Urothelium cell line (cell line): ENCODE results near the gene SLC10A1.
A peak's percentile ranks its signal among the peaks of the same experiment; 100 is the strongest.

ENCODE experiments used
- DNase-seq: peaks from one replicate; pipeline ENCODE4 v3.0.0; 2011; ENCODE audit warnings: low spot score, mixed read lengths
- FAIRE-seq: peaks from 2 replicates; lab custom pipeline; 2011; peaks lifted over from hg19 to GRCh38; lab: Jason Lieb, UNC

SLC10A1 gene

DNA sequence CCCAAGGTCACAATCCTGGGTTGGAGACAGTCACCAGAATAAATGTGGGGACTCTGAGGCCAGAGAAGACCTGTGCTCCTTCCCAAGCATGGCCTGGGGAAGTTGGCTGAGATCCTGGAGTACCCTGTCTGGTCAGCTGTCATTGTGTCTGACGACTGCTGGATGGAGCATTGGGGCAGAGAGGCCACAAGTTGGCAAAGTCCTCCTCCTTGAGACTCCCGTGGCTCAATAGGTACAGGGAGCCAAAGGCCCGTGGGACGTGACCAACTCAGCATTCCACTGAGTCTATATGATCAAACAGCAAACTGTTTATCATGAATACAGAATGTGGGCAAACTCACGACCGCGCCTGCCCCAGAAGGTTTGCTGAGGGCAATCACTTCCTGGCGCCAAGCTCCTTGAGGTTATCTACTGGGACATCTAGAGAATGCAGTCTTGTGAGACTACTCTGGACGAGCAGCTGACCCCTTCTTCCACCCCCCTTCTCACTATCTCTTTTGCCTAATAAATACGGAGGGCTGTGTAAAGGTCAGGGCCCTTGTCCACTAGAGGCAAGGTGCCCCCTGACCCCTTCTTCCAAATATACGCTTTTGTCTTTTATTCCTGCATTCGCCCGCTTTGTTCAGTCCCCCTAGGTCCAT lies 14.3 kb upstream of the SLC10A1 start:
- no peak for DNase-seq
- FAIRE-seq: peak; percentile 17

DNA sequence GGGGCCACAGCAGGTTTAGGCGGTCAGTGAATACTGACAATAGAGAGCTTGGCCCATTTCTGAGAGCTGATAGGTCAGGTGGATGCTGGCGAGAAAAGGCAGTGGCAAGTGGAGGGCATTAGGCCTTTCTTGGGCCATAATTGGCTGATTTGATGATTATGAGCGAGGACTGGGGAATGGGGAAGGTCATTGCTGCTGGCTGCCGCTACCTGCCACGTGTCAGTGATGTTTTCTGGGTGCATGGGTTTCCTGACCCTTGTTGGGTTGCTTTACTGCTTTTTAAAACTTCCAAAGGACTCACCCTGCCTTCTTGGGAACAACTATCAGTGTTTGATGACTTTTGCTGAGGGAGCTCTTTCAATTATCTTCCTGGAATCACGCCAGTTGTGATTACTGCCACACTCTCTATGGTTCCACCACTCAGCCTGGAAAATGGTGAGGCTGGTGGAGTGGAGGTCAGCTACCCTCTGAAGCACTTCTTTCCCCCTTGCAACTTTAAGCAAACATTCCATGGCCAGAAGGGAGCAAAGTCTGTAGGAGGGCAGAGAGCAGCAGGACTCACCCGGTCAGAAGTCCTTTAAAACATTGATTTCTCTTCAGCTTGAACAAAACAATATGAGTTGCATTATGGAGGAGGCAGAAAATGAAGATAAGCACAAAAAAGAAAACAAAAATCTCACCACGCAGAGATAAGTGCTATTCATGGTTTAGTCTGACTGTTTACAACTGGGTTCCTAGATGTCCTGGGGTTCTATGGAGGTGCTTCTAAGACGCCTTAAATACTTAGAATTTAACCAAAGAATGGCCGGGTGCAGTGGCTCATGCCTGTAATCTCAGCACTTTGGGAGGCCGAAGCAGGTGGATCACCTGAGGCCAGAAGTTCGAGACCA lies 12.1 kb upstream of the SLC10A1 start:
- FAIRE-seq (no peak), DNase-seq (no peak)

DNA sequence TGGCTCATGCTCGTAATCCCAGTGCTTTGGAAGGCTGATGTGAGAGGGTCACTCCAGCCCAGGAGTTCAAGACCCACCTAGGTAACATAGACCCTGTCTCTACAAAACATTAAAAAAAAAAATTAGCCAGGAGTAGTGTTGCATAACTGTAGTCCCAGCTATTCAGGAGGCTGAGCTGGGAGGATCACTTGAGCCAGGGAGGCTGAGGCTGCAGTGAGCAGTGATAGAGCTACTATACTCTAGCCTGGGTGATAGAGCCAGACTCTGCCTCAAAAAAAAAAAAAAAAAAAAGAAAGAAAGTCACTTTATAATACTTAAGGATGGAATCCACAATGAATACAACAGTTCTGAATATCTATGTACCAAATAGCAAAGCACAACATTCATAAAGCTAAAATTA lies 10.2 kb upstream of the SLC10A1 start:
- no peak for FAIRE-seq
- DNase-seq: no peak

DNA sequence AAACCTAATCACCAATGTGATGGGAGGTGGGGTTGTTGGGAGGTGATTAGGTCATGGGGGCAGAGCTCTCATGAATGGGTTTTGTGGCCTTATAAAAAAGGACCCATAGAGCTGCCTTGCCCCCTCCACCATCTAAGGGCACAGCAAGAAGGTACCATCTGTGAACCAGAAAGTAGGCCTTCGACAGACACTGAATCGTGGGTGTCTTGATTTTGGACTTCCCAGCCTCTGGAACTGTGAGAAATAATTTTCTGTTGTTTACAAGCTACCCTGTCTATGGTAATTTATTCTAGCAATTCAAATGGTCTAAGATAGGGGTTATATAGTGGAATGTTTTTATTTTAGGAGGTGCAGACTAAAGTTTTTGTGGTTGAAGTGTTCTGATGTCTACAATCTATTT lies 7.9 kb upstream of the SLC10A1 start:
- DNase-seq: no peak
- no peak for FAIRE-seq

DNA sequence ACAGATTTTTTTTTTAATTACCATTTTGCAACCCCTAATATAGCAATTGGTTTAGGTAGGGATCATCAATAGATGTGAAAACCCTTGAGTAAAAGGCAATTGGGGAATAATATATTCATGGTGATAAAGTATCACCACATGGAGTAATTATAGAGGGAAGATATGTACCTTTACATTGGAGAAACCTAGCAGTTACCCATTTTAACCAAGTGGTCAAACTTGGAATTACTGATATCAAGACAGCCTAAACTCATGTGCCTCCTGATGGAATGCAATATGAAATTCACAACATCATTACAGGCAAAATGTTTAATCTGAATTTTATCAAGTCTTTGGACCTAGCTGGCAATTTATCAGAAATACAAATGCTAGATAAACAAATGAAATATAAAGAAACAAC lies 6.7 kb upstream of the SLC10A1 start:
- FAIRE-seq (no peak), DNase-seq (no peak)

DNA sequence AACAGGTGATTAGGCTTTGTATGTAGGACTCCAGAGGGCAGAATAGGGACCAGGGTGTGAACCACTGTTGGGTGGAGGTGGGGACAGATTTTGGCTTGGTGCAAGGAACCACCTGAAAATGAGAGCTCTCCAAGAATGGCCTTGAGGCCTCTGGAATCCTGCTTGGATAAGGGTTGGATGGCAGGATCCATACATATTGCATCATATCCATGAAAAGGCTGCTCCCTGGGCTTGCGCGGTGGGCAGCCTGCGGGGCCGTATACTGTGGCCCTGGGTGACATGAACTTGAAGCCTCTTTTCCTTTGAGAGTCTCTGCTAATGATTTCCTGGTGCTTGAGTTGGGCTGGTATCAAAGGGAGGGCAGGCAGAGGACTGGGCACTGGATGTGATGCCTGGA lies 1.3 kb upstream of the SLC10A1 start:
- no peak for DNase-seq
- FAIRE-seq: no peak

DNA sequence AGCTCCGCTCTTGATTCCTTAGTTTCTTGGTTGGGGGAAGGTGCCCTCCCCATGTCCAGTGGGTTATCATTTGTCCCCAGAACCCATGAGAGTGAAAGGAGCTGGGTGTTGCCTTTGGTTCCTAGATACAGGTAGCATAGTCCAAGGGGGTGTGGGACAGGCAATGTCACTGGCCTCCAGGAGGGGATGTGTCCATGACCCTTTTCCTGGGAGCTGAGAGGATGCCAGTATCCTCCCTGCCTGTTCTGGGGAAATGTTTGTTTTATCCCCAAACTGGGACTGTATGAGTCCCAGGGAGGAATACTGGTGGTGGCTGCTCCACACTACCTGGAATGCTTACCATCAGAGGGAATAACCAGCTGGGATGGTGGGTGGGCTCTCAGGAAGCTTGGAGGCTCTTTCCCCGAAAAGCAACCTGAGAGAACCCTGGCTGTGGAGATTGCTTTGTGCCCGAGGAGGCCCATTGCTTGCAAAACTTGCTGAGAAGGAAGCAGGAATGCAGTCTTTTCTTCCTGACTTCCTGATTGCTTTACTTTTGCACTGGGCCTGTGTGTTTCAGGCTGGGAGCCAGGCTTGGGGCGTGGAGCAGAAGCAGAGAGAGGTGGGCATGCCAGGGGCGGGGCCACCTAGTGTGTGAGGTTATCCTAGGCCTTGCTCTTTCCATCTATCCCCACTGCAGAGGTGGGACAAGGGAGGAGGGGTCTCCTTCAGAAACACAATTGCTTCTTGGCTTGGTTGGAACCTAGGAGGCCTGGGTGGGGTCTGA lies 715 bp upstream of the SLC10A1 start:
- DNase-seq: no peak
- no peak for FAIRE-seq

DNA sequence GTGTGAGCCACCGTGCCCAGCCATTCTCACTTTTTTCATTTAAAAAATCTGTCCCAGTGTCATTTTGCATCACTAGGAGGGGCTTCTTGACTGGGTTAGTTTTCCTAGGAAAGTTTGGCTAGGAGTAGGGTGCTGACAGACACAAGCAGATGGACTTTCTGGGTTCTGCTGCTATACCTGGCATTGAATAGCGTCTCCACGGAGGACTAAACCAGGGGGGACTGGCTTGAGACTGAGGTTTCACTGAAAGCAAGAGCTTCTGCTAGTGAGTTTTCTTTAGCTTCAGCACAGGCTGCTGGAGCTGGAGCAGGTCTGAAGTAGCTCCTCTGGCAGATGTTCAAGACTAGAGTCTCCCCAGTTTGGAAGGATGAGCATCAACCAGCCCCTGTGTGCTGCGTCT lies 1.4 kb downstream of the SLC10A1 start:
- DNase-seq (no peak), FAIRE-seq (no peak)

DNA sequence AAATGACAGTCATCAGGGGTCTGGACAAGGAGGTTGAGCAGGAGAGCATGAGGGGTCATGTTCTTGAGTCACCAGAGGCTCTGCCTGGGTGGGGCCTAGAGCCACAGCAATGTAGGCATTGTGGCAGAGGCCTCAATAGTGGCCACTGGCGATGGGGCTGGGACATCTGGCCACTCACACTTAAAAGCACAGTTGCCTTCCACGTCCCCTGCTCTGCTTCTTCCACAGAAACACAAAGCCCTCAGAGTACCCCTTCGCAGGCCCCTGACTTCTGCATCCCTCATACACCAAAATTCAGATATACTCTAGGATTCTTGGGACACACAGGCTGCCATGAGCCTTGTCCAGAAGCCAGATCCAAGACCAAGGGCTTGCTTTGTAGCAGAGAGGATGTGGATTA lies 2.2 kb downstream of the SLC10A1 start:
- FAIRE-seq (peak; percentile 35), DNase-seq (no peak)

DNA sequence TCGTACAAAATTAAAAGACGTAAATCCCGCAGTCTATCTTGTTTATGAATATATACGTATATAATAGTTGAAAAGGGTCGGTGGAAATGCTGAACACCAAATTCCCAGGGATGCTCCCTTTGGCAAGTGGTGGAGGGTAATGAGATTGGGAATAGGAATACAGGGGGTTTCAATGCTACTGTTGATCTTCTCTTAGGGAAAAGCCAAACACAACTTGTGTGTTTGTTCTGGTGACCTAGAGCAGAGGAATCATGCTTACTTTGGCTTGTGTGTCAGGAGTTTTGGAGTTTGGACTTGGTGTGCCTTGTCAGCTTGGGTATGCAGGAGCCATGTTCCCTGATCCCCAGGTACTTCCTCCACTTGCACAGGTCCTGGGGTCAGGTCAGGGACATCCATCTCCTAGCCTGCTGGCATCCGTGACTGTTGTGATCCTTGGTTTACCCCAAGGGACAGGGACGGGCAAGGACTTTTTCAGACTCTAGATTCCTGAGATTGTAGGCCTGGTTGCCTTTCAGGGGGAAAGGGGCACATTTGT lies 4.1 kb downstream of the SLC10A1 start:
- peak; percentile 71 for FAIRE-seq

DNA sequence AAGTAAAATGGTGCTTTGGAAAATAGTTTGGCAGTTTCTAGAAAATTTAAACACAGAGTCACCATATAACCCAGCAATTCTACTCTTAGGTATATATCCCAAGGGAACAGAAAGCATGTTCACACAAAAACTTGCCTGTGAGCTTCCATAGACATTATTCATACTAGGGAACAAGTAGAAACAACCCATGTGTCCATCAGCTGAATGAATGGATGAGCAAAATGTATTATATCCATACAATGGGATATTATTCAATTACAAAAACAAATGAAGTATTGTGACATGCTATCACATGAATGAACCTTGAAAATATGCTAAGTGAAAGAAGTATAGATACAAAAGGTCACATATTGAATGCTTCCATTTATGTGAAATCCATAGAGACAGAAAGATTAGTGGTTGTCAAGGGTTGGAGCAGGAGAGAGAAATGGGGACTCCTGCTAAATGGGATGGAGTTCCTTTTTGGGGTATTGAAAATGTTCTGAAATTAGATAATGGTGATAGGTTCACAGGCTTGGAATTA lies 7.9 kb downstream of the SLC10A1 start:
- FAIRE-seq (no peak), DNase-seq (no peak)

More for the DNA sequence above, 4.1 kb downstream of the SLC10A1 start:
- DNase-seq: no peak

DNA sequence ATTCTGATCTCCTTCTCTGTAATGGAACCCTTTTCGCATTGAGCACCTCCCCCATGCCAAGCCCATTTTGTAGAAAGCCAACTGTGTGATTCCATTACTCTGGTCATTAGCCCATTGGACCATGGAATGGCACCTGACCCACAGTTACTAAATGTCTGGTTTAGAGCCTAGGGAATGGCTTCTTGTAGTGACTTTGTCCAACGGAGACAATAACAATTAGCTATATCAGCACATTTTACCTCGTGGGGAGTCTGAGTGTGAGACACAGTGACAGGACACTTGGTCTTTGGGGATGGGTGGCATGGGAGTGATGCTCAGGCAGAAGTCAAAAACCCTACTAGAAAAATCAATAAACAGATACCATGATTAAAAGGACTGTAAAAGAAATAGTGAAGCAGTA lies 10.4 kb downstream of the SLC10A1 start:
- FAIRE-seq: no peak
- no peak for DNase-seq

DNA sequence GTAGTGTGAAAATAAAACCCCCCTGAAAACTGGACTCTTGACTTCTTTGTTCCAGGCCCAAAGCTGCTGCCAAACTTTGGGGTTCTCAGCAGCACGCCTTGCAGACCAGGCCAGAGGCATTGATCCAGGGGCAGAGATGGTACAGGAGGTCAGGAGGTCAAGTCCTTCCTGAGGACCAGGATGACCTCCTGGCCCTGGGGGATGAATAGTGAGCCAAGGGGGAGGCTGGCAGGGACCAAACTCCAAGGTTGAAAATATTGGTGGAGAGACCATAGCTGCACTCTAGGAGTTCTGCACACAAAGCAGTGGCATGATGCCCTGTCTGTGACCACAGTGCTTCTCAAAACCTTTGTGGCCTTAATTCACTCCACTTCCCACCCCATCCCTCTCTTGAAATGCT lies 12.1 kb downstream of the SLC10A1 start:
- no peak for DNase-seq
- no peak for FAIRE-seq

DNA sequence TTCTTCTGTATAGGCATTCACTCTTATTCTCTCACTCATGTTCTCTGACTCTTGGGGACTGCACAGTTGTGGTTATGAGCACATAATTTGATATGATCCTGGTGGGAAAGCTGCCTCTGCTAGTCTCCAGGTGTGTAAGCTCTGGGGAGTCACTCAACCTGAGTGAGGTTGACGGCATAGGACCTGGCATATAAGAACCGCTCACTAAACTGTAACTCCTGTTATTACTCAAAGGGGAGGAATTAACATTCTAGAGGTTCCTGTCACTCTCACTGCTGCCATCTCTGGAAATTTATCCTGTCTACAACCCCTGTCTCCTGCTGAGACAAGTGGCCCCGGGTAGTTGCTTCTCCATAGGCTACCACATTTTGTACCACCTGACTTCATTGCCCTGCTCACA lies 16.1 kb downstream of the SLC10A1 start:
- FAIRE-seq (no peak), DNase-seq (no peak)

DNA sequence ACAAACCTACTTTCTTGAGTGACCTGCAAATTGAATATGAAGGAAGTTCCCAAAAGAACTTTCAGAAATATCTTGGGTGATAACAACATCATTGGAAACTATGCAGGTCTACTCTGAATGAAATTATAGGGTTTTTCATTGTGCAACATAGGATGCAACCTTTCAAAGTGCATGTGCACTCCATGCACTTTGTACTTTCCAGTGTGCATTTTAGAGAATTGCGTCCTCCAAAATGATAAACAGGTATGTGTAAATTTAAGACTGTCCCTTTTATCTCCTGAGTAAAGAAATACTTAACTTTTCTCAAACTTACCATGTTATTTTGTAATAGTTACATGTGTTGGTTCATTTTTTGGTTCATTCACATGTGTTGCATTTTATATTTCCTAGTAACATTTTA lies 16.9 kb downstream of the SLC10A1 start:
- DNase-seq: no peak
- no peak for FAIRE-seq

DNA sequence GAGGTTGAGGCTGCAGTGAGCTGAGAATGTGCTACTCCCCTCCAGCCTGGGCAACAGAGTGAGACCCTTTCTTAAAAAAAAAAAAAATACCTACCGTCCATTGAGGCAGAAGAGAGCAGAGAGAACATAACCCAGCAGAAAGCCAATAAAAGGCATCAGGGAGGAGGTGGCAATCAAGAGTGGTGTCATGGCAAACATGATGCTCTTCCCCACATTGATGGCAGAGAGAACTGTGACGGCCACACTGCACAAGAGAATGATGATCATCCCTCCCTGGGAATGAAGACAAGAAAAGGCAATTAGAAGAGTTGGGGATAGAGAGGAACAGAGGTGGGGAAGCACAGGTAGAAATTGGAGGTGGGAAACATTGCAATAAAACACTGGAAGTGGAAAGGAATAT lies 18.0 kb downstream of the SLC10A1 start:
- FAIRE-seq: peak; percentile 58

DNA sequence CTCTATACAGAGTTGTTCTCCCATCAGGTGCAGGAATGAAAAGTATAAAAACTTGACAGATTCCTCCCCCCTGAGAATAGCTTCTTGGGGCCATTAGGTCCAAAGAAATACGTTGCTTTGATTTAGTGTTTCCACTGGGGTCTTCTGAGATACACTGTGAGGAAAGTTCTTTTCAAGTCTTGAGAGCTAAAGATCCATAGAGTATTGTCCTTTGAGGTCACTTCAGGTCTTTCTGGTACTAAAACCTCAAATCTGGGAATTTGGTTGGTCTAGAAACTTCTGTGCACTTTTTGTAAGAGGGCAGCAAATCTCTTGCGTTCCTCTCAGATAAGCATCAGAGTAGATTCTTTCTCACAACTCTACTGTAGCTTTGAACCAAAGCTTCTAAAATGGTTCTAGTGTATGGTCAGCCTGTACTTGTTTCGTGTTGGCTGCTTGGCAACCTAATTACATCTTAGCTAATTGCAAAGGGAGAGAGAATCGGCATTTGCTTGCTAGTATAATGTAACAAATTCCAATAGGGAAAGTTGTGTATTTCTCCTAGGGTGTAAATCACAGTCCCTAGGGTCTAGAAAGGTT lies 20.1 kb downstream of the SLC10A1 start:
- DNase-seq: no peak

More for the DNA sequence above, 18.0 kb downstream of the SLC10A1 start:
- DNase-seq: no peak

DNA sequence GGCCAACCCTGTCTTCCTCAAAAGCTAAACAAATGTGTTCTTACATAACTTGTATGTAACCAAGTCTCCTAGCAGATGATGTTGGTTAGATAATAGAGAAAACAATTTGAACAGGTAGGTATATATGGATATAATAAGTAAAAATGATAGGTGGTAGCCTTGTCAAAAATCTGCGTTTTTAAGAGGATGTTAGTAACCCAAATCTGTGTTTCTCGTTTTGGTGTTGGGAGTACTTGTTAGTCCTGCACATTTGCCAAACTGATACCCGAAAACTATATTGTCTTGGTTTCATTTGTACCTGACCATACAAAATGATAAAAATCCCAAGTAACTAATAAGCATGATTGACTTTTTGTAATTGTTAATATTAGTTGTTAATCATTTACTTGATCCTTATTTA lies 22.0 kb downstream of the SLC10A1 start:
- no peak for FAIRE-seq

More for the DNA sequence above, 20.1 kb downstream of the SLC10A1 start:
- FAIRE-seq: peak; percentile 58

DNA sequence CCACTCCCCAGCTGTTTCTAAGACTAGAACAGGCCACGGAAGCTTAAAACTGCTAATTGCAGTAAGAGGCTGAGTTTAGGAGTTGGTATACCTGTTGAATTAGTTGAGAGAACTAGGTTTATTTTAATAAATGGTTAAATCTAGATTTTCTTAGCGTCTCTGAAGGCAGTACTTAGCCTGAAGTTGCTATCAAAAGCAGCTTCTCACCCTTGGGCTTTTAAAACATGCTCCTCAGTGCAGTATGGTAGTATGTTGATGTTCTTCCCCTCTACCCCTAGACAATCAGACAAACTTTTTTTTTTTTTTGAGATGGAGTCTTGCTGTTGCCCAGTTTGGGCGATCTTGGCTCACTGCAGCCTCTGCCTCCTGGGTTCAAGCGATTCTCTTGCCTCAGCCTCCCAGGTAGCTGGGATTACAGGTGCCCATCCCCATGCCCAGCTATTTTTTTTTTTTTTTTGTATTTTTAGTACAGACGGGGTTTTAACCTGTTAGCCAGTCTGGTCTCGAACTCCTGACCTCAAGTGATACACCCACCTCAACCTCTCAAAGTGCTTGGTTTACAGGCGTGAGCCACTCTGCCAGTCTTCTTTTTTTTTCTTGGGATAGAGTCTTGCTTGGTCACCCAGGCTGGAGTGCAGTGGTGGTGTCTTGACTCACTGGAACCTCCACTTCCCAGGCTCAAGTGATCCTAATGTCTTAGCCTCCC lies 23.3 kb downstream of the SLC10A1 start:
- FAIRE-seq (no peak), DNase-seq (no peak)

More for the DNA sequence above, 22.0 kb downstream of the SLC10A1 start:
- DNase-seq: no peak
